H1 (cell line): ENCODE data around the gene MUS81. TPM values are rescaled to one million over a fixed set of nuclear protein-coding genes. Genes with fewer than 3 reads are reported as not detected.

Experiments used
- CTCF ChIA-PET: fragments of 300-600 bp; sonication (Branson Sonifier 250); formaldehyde crosslinking; loops from one replicate; lab custom pipeline; 2021; ENCODE audit not compliant: partially characterized antibody; lab: Charles Lee
- POLR2A ChIA-PET: fragments of 300-600 bp; sonication (Branson Sonifier 250); formaldehyde crosslinking; loops from one replicate; lab custom pipeline; 2021; ENCODE audit warnings: inconsistent platforms; ENCODE audit not compliant: partially characterized antibody; lab: Charles Lee
- DNase-seq, 2 experiments: peaks; one replicate each; pipeline versions ENCODE4 v3.0.0 to v3.0.0-alpha.2; 2010 to 2022; ENCODE audit warnings: low spot score in 2 of 2, low read depth in 1 of 2, mixed read lengths in 1 of 2
- FAIRE-seq: peaks from 2 replicates; lab custom pipeline; 2011; peaks lifted over from hg19 to GRCh38; lab: Jason Lieb, UNC
- H2AFZ ChIP-seq: 2 replicates; pipeline ENCODE4 v1.8.1; 2012; ENCODE audit warnings: low read length, inconsistent platforms
- H2AK5ac ChIP-seq: 2 replicates; pipeline ENCODE4 v1.6.1; 2013; ENCODE audit warnings: low read depth, low read length
- H2BK120ac ChIP-seq: replicated peaks from 2 replicates; pipeline ENCODE3; 2013; ENCODE audit warnings: low read depth, low read length, inconsistent platforms
- H2BK12ac ChIP-seq: 2 replicates; pipeline ENCODE4 v1.6.1; 2013; ENCODE audit warnings: low read depth, low read length
- H2BK15ac ChIP-seq: 2 replicates; pipeline ENCODE4 v1.6.1; 2013; ENCODE audit warnings: low read length
- H2BK20ac ChIP-seq: 2 replicates; pipeline ENCODE4 v1.6.1; 2013; ENCODE audit warnings: low read length
- H2BK5ac ChIP-seq: 2 replicates; pipeline ENCODE4 v1.6.1; 2013; ENCODE audit warnings: low read depth, low read length
- H3K14ac ChIP-seq: 2 replicates; pipeline ENCODE4 v1.6.1; 2013; ENCODE audit warnings: inconsistent platforms; ENCODE audit not compliant: insufficient read length
- H3K18ac ChIP-seq: 2 replicates; pipeline ENCODE4 v1.6.1; 2013; ENCODE audit warnings: low read length; ENCODE audit errors: extremely low read depth
- H3K23ac ChIP-seq: 2 replicates; pipeline ENCODE4 v1.6.1; 2013; ENCODE audit warnings: inconsistent platforms; ENCODE audit not compliant: insufficient read length
- H3K23me2 ChIP-seq: 2 replicates; pipeline ENCODE4 v1.6.1; 2013; ENCODE audit warnings: low read depth, low read length
- H3K27ac ChIP-seq: 2 replicates; pipeline ENCODE4 v1.6.1; 2011; ENCODE audit warnings: low read depth, low read length, inconsistent platforms
- H3K27me3 ChIP-seq, 4 experiments: replicated peaks in 1 of 4; 1 replicate in 1 of 4; 2 replicates in 3 of 4; pipeline versions ENCODE4 v1.6.1 to v1.8.1; 2011 to 2013; ENCODE audit warnings: low read length in 3 of 4, mild to moderate bottlenecking in 3 of 4, inconsistent platforms in 2 of 4, mixed read lengths in 2 of 4, moderate library complexity in 1 of 4; ENCODE audit not compliant: control insufficient read depth in 3 of 4, insufficient read depth in 3 of 4; ENCODE audit errors: extremely low read depth in 1 of 4
- H3K36me3 ChIP-seq, 4 experiments: 2 replicates each; pipeline versions ENCODE4 v1.6.1 to v1.8.1; 2011 to 2013; ENCODE audit warnings: mild to moderate bottlenecking in 4 of 4, low read length in 3 of 4, moderate library complexity in 2 of 4, control low read depth in 1 of 4, inconsistent platforms in 1 of 4; ENCODE audit not compliant: insufficient read depth in 4 of 4, control insufficient read depth in 2 of 4
- H3K4ac ChIP-seq: replicated peaks from 2 replicates; pipeline ENCODE3; 2013; ENCODE audit warnings: low read length, low read depth, mixed read lengths, inconsistent platforms; ENCODE audit not compliant: insufficient read length
- H3K4me1 ChIP-seq, 4 experiments: replicated peaks in 1 of 4; 1 replicate in 1 of 4; 2 replicates in 3 of 4; pipeline versions ENCODE4 v1.6.1 to v1.8.1; 2011 to 2013; ENCODE audit warnings: low read length in 3 of 4, inconsistent platforms in 2 of 4, mixed read lengths in 1 of 4; ENCODE audit not compliant: insufficient read depth in 4 of 4, control insufficient read depth in 3 of 4
- H3K4me2 ChIP-seq, 2 experiments: 2 replicates each; pipeline versions ENCODE4 v1.6.1 to v1.8.1; 2011 to 2013; ENCODE audit warnings: low read depth in 2 of 2, low read length in 2 of 2, control low read depth in 1 of 2, inconsistent platforms in 1 of 2, mild to moderate bottlenecking in 1 of 2; ENCODE audit not compliant: insufficient read depth in 1 of 2
- H3K4me3 ChIP-seq, 4 experiments: fragments of 200-600, 300-600 bp in 1 of 4; sonication (generic), shearing (Covaris generic), sonication (Bioruptor Twin) in 1 of 4; 2 replicates each; pipeline versions ENCODE4 v1.5.1 to v1.8.1; 2011 to 2016; ENCODE audit warnings: low read length in 4 of 4, low read depth in 3 of 4, control low read depth in 2 of 4, inconsistent platforms in 2 of 4, mild to moderate bottlenecking in 2 of 4, mixed read lengths in 1 of 4, moderate library complexity in 1 of 4; ENCODE audit not compliant: insufficient read depth in 2 of 4; ENCODE audit errors: extremely low read depth in 1 of 4
- H3K56ac ChIP-seq: replicated peaks from 2 replicates; pipeline ENCODE3; 2013; ENCODE audit warnings: low read depth, mild to moderate bottlenecking, mixed read lengths, low read length, inconsistent platforms; ENCODE audit not compliant: insufficient read length
- H3K79me1 ChIP-seq: 2 replicates; pipeline ENCODE4 v1.6.1; 2013; ENCODE audit warnings: low read depth, low read length, control low read depth
- H3K79me2 ChIP-seq, 2 experiments: 2 replicates each; pipeline versions ENCODE4 v1.6.1 to v1.8.1; 2012 to 2013; ENCODE audit warnings: low read length in 2 of 2, mild to moderate bottlenecking in 2 of 2, inconsistent platforms in 1 of 2; ENCODE audit not compliant: insufficient read depth in 2 of 2, control insufficient read depth in 1 of 2
- H3K9ac ChIP-seq, 4 experiments: replicated peaks in 1 of 4; 1 replicate in 1 of 4; 2 replicates in 3 of 4; pipeline versions ENCODE4 v1.6.1 to v1.8.1; 2011 to 2013; ENCODE audit warnings: low read depth in 3 of 4, low read length in 3 of 4, control low read depth in 2 of 4, mild to moderate bottlenecking in 2 of 4, moderate library complexity in 2 of 4, inconsistent platforms in 1 of 4; ENCODE audit errors: extremely low read depth in 1 of 4
- H3K9me3 ChIP-seq, 2 experiments: 2 replicates each; pipeline versions ENCODE4 v1.6.1 to v1.8.1; 2012 to 2013; ENCODE audit warnings: mild to moderate bottlenecking in 2 of 2, moderate library complexity in 2 of 2, control low read depth in 1 of 2, inconsistent platforms in 1 of 2, low read depth in 1 of 2, low read length in 1 of 2, mixed read lengths in 1 of 2; ENCODE audit not compliant: insufficient read depth in 2 of 2
- H4K20me1 ChIP-seq, 2 experiments: replicated peaks in 1 of 2; 2 replicates each; pipeline versions ENCODE3 to v1.8.1; 2011 to 2013; ENCODE audit warnings: inconsistent platforms in 2 of 2, low read length in 2 of 2, mild to moderate bottlenecking in 1 of 2; ENCODE audit not compliant: insufficient read depth in 2 of 2, control insufficient read depth in 1 of 2
- H4K5ac ChIP-seq: 2 replicates; pipeline ENCODE4 v1.6.1; 2013; ENCODE audit warnings: low read length, low read depth, mixed read lengths, inconsistent platforms; ENCODE audit not compliant: insufficient read length
- H4K8ac ChIP-seq: 2 replicates; pipeline ENCODE4 v1.8.0; 2013; ENCODE audit warnings: mild to moderate bottlenecking, moderate library complexity, low read length, inconsistent platforms; ENCODE audit not compliant: insufficient read depth; ENCODE audit errors: extremely low read depth
- H4K91ac ChIP-seq: replicated peaks from 2 replicates; pipeline ENCODE3; 2013; ENCODE audit warnings: low read length, mixed read lengths, inconsistent platforms; ENCODE audit not compliant: insufficient read length
- GABPA ChIP-seq: IDR thresholded peaks from 2 replicates; pipeline ENCODE4 v1.6.1; 2011; ENCODE audit warnings: mild to moderate bottlenecking, low read length, moderate library complexity, borderline replicate concordance; ENCODE audit not compliant: insufficient read depth
- JUN ChIP-seq: IDR thresholded peaks from 2 replicates; pipeline ENCODE4 v1.6.1; 2011; ENCODE audit warnings: low read depth, mild to moderate bottlenecking, improper control_type of control experiment, low read length
- NRF1 ChIP-seq: IDR thresholded peaks from 2 replicates; pipeline ENCODE4 v1.6.1; 2011; ENCODE audit warnings: mild to moderate bottlenecking, low read depth, low read length, improper control_type of control experiment
- RNF2 ChIP-seq: fragments of 200-900, 300-1000 bp; sonication (generic); IDR thresholded peaks from 2 replicates; pipeline ENCODE4 v1.7.1; 2016; ENCODE audit warnings: borderline replicate concordance, low read depth, mild to moderate bottlenecking, antibody characterized with exemption, low read length; ENCODE audit not compliant: poor library complexity, severe bottlenecking; ENCODE audit errors: missing control alignments
- RXRA ChIP-seq: IDR thresholded peaks from 2 replicates; pipeline ENCODE4 v1.6.1; 2011; ENCODE audit warnings: low read depth, mild to moderate bottlenecking, low read length, moderate library complexity; ENCODE audit not compliant: insufficient read depth
- WGBS, 2 experiments: shearing (Covaris generic) in 1 of 2; methylation state at CpG; one replicate each; pipeline versions ENCODE4 v1.1.6 to v1.1.7; 2013 to 2015; ENCODE audit warnings: low lambda C conversion rate in 2 of 2, mixed read lengths in 2 of 2, inconsistent platforms in 1 of 2, low coverage in 1 of 2, missing lambda C conversion rate in 1 of 2; ENCODE audit not compliant: insufficient replicate concordance in 2 of 2, insufficient coverage in 1 of 2, insufficient read length in 1 of 2; ENCODE audit errors: extremely low coverage in 1 of 2, missing lambda C conversion rate in 1 of 2; 5-methylcytosine and 5-hydroxymethylcytosine counted together
- polyA plus RNA-seq, 7 experiments: library from polyadenylated mRNA; depleted of rRNA in 3 of 7; stranded (reverse) in 5 of 7; unstranded in 2 of 7; fragments of >200 nt in 5 of 7; fragments of 200-250 nt in 2 of 7; gene quantifications; 1 replicate in 5 of 7; 2 replicates in 1 of 7; 4 replicates in 1 of 7; pipeline versions ENCODE4 v1.2.1 to v1.2.3, GENCODE V29; 2011 to 2013; ENCODE audit warnings: missing spikeins in 2 of 7, mixed read lengths in 2 of 7
- total RNA-seq: library from RNA; stranded (reverse); fragmentation: NEBNext Ultra II Directional; extraction: Animal tissue kit (Norgen Biotek cat#: 25700); gene quantifications from 2 replicates; pipeline ENCODE4 v1.2.1, GENCODE V29; 2021

Gene MUS81
- total and polyA plus RNA-seq, 2 of the 8 experiments (the other 6 are each of a cell fraction or from before 2014, with no cell fraction given): 30.2 to 31.5 TPM

GRCh38 chr11:65849366-65849765, 10.9 kb upstream of the MUS81 start:
- H3K79me2 ChIP-seq: peaks cover 0 to 6% of the 10 kb centered on the region in 2 experiments; a peak in 2 of 4 replicates
- no peaks in the 10 kb centered on the region for H3K23me2 ChIP-seq
- H3K4me3 ChIP-seq: no peak overlapping the region
- no peak overlapping the region for H4K8ac ChIP-seq
- peaks cover 7 to 10% of the 10 kb centered on the region in 2 experiments; a peak in 2 of 4 replicates for H3K9me3 ChIP-seq
- no peak overlapping the region for H3K14ac ChIP-seq
- H3K18ac ChIP-seq: no peak overlapping the region
- DNase-seq (no peak), FAIRE-seq (no peak)
- H3K56ac ChIP-seq: no peak overlapping the region
- H3K23ac ChIP-seq: no peak overlapping the region
- H3K4me1 ChIP-seq: peaks cover 0 to 4% (median under 1%) of the 10 kb centered on the region in 4 experiments; a peak in 5 of 7 replicates
- H2AFZ ChIP-seq: no peak overlapping the region
- peaks cover 2 to 15% (median 12%) of the 10 kb centered on the region in 4 experiments for H3K36me3 ChIP-seq
- H2BK120ac ChIP-seq: no peak overlapping the region
- H3K4me2 ChIP-seq: 0 out of 4 replicates have a peak overlapping the region, but pooled peaks of 1 of the 2 experiments have one; percentile 6
- no peak overlapping the region for H2BK12ac ChIP-seq
- 86% methylated on average over 8 of the region's 8 CpGs; no CpG with 5 or more reads in 1 of the 2 experiments for WGBS, 2 experiments
- no peak overlapping the region for H2BK15ac ChIP-seq
- H2BK5ac ChIP-seq: 0 out of 2 replicates have a peak overlapping the region, but pooled peaks have one; percentile 77
- H2AK5ac ChIP-seq: no peak overlapping the region
- ChIA-PET POLR2A (interaction anchor here (1.0 to 38.3 kb wide), 8 partner anchors 11 to 186 kb away, joined by 3 to 1071 read pairs (median 5); partner anchors contain the start of genes CCDC85B, CFL1, CTSW and EFEMP2), CTCF (interaction anchor here (1.0 to 15.2 kb wide), 13 partner anchors 9 to 139 kb away, joined by 3 to 283 read pairs (median 16); partner anchors contain the start of genes AP5B1, CCDC85B, CFL1 and CTSW)
- H3K27ac ChIP-seq: no peak overlapping the region
- H3K79me1 ChIP-seq: peaks cover 5% of the 10 kb centered on the region; the same call in 1 of the 2 replicates
- no peak for TF ChIP-seq JUN
- no peak for TF ChIP-seq NRF1
- no peak for TF ChIP-seq GABPA
- no peak for TF ChIP-seq RNF2
- no peak for TF ChIP-seq RXRA
- peaks cover 9 to 12% of the 10 kb centered on the region in 2 experiments for H4K20me1 ChIP-seq
- no peak overlapping the region for H3K4ac ChIP-seq
- H4K5ac ChIP-seq: no peak overlapping the region
- no peak overlapping the region for H3K9ac ChIP-seq
- no peak overlapping the region for H2BK20ac ChIP-seq
- no peaks in the 10 kb centered on the region; a peak in 1 of 7 replicates for H3K27me3 ChIP-seq
- H4K91ac ChIP-seq: no peak overlapping the region
